HG02970 (cell line): ENCODE results near the gene S100A10.

ENCODE experiments used
- ATAC-seq: cut with Tn5 transposase; IDR thresholded peaks from one replicate; pipeline ENCODE4 v1.9.1; 2021; ENCODE audit warnings: mild to moderate bottlenecking, moderate library complexity, moderate number of reproducible peaks; ENCODE audit not compliant: unreplicated experiment, low FRiP score

The S100A10 gene

DNA sequence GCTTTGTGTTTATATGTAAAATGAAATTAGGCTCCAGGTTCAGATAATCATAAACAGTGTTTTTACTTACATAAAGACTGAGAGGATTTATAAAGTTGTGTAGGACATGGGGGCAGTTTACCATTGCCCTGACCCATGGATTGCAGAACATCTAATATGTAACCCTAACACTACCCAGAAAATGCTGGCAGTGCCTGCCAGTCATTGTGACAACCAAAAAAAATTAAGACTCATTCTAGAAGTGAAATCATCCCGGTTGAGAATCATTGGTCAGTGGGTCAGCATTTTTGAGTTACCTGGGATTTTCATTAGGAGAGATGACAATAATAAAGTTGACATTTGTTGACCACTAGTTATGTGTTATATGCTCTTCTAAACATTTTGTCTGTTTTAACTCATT is 53.1 kb downstream of the S100A10 start:
- no peak for ATAC-seq

DNA sequence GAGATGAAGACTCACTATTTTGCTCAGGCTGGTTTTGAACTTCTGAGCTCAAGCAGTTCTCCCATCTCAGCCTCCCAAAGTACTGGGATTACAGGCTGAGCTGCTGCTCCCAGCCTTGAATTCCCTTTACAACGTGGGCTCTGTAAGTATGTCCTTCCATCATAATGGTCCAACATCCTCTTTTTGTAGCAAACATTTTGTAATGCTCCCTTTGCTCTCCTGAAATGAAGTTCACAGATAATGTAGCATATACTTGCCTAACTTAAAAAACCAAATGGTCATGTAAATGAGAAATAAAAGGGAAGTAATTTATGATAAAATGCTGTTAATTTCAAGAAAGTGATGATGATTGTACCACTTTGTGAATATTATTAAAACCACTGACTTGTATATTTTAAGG is 53.9 kb downstream of the S100A10 start:
- ATAC-seq: no peak

DNA sequence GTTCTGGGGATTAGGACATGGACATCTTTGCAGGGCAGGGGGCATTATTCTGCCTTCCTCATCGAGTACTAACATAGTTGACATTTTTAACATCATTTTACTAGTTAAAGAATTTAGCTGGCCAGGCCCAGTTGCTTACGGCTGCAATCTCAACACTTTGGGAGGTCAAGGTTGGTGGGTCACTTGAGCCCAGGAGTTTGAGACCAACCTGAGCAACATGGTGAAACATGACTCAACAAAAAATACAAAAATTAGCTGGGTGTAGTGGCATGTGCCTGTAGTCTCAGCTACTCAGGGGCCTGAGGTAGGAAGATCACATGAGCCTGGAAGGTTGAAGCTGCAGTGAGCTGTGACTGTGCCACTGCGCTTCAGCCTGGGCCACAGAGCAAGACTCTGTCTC is 54.5 kb downstream of the S100A10 start:
- no peak for ATAC-seq

DNA sequence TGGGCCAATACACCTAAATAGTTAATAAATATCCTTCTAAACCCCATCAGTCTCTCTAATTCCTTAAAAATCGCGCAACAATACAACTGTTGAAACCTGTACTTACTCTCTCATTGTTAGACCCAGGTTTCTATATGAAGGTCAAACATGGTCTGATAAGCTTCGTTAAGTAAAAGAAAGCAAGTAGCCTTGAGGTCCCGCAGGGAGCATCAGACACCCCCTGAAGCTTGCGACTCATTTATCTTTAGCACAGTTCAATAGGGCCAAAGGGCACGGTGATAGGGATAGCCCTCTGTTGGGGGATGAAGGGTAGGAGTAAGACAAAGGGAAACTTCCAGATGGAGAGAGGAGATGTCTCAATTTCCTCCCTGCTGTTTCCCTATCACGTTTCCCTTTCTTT is 57.0 kb downstream of the S100A10 start:
- ATAC-seq: no peak

DNA sequence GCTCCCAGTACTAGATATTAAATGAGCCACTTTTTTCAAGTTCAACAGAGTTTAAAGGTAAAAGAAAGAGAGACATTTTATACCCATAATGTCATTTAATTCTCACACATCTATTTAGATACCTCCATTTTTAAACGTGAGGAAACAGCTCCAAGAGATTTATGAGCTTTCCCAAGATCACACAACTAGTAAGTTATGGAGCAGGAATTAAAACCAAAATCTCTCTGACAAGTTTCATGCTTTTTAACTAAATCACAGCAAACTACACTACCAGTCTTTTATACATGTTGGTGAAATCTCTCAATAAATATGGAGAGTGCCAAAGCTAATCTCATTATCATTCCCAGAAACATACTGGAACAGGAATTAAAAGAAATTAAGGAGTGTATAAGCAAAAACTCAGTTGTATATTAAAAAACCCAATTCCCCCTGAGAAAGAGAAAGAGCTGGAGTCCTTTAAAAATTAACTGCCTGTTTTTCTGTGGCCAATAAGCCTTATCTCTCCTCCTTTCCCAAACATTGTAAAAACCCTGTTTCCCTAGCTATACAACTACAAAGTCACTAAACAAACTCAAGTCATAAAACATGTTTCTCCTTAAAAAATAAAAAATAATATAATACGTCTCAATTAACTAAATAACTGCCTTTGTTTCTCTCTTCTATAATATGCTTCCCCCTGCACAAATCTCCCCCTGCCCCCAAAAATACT is 57.6 kb downstream of the S100A10 start:
- ATAC-seq: no peak

DNA sequence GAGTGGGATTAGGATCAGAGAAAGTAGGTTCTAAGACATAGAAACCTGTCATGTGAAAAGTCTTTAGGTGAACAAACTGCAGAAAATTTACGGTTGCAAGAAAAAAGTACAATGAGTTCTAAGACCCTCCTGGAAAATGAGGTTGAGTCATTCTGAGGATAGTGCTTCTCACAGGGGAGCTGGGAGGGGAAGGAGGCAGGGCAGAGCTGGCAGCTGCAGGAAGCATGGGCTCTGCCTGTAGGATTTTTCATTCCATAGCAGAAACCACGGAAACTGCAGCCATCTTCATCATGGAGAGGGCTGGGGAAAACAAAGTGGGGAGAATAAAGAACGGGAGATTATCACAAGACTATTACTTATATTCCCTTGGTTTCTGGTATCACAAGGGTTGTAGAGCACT is 58.5 kb downstream of the S100A10 start:
- no peak for ATAC-seq

DNA sequence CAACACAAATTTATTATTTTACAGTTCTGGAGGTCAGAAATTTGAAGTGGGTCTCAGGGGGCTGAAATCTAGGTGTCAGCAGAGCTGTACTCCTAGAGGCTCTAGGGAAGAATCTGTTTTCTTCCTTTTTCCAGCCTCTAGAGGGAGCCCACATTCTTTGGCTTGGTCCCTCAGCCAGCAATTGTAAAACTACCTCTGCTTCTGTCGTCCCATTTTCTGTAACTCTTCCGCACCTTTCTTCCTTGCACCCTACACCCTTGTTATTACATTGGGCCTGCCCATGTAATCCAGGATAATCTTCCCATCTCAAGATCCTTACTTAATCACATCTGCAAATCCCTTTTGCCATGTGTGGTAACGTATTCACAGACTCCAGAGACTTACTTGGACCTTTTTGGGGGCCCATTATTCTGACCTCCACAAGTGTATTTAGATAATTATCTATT is 59.6 kb downstream of the S100A10 start:
- ATAC-seq: no peak
